Uterus (tissue), 2 donors: ENCODE data around the gene PHF12.

Source experiments
- CTCF ChIP-seq, 4 experiments: fragments of 200-600 bp in 2 of 4; fragments of 450-650 bp in 2 of 4; sonication (generic) in 2 of 4; IDR thresholded peaks; one replicate each; pipeline ENCODE4 v1.5.1; 2016 to 2019; ENCODE audit warnings: antibody characterized with exemption in 4 of 4, mild to moderate bottlenecking in 2 of 4, moderate library complexity in 1 of 4
- POLR2A ChIP-seq, 2 donors: fragments of 450-650 bp; IDR thresholded peaks; one replicate each; pipeline ENCODE4 v1.6.1; 2016; ENCODE audit warnings: antibody characterized with exemption in 2 of 2, mild to moderate bottlenecking in 1 of 2, moderate library complexity in 1 of 2

- TF ChIP-seq CTCF (IDR thresholded peaks at IDR 0.05) (no peak), POLR2A (IDR thresholded peaks at IDR 0.05) (no peak)
These were observed 42.6 kb downstream of the PHF12 start for GRCh38 chr17:28908640-28909167.
